Measurements from ENCODE around the gene SKIL. TPM values are rescaled to one million over a fixed set of nuclear protein-coding genes. Genes with fewer than 3 reads are reported as not detected.

The SKIL gene
- total and polyA plus RNA-seq, 2 experiments from 2014 or later, result 28.6 to 39.1 TPM

- no peaks in the 10 kb centered on the region for H3K79me2 ChIP-seq (ENCODE audit: insufficient read depth)
- peaks cover 3% of the 10 kb centered on the region; the same call in 1 of the 2 replicates for H3K4me1 ChIP-seq (ENCODE audit: insufficient read depth)
- in situ Hi-C loops (cut with MboI), result no loop called here
- H2AFZ ChIP-seq, result no peak overlapping the region
- no peaks in the 10 kb centered on the region for H3K9me3 ChIP-seq (ENCODE audit: low read depth)
- H3F3A ChIP-seq (ENCODE audit: insufficient read depth), result peaks cover 50% of the 10 kb centered on the region
- no peak overlapping the region for H3K27ac ChIP-seq
- WGBS, 2 experiments (ENCODE audit: low coverage in 1 of 2, low lambda C conversion rate in 2 of 2, missing lambda C conversion rate in 2 of 2), result 94 to 99% methylated on average over 2 of the region's 2 CpGs
- no peak overlapping the region for H3K9ac ChIP-seq
- H3K4me3 ChIP-seq, result no peak overlapping the region
- no peaks in the 10 kb centered on the region for H3K27me3 ChIP-seq (replicated peaks; ENCODE audit: insufficient read depth)
- H3K4me2 ChIP-seq (ENCODE audit: unreplicated experiment), result no peak overlapping the region
- DNase-seq, result peak; percentile 48
- peaks cover 24% of the 10 kb centered on the region for H3K36me3 ChIP-seq (ENCODE audit: low read depth)
- peaks cover 6% of the 10 kb centered on the region; the same call in 1 of the 2 replicates for H3K9me2 ChIP-seq (ENCODE audit: insufficient read depth)
- H4K20me1 ChIP-seq (ENCODE audit: insufficient read depth), result no peaks in the 10 kb centered on the region
- TF ChIP-seq EZH2 (IDR thresholded peaks at IDR 0.05; ENCODE audit: insufficient read depth, poor library complexity, severe bottlenecking), result no peak
- no peak for TF ChIP-seq EZH2phosphoT487 (IDR thresholded peaks at IDR 0.05; ENCODE audit: insufficient read depth, low read depth)
These were observed 82.8 kb downstream of the SKIL start for GRCh38 chr3:170440344-170440743.

- Histone ChIP-seq H3K27ac (no peak overlapping the region), H3K4me3 (no peak overlapping the region), H4K20me1 (ENCODE audit: insufficient read depth) (no peaks in the 10 kb centered on the region), H2AFZ (no peak overlapping the region), H3K4me1 (ENCODE audit: insufficient read depth) (peaks cover 3% of the 10 kb centered on the region; the same call in 1 of the 2 replicates), H3K9me2 (ENCODE audit: insufficient read depth) (peaks cover 6% of the 10 kb centered on the region; the same call in 1 of the 2 replicates), H3K9me3 (ENCODE audit: low read depth) (no peaks in the 10 kb centered on the region), H3K36me3 (ENCODE audit: low read depth) (peaks cover 14% of the 10 kb centered on the region; the same call in 1 of the 2 replicates), H3K9ac (no peak overlapping the region), H3K79me2 (ENCODE audit: insufficient read depth) (no peaks in the 10 kb centered on the region), H3K4me2 (ENCODE audit: unreplicated experiment) (no peak overlapping the region), H3K27me3 (replicated peaks; ENCODE audit: insufficient read depth) (no peaks in the 10 kb centered on the region), H3F3A (ENCODE audit: insufficient read depth) (peaks cover 41% of the 10 kb centered on the region)
- TF ChIP-seq EZH2 (IDR thresholded peaks at IDR 0.05; ENCODE audit: insufficient read depth, poor library complexity, severe bottlenecking) (no peak), EZH2phosphoT487 (IDR thresholded peaks at IDR 0.05; ENCODE audit: insufficient read depth, low read depth) (no peak)
- DNase-seq, result no peak
- in situ Hi-C loops (cut with MboI), result no loop called here
- 78 to 80% methylated on average over 4 of the region's 4 CpGs for WGBS, 2 experiments (ENCODE audit: low coverage in 1 of 2, low lambda C conversion rate in 2 of 2, missing lambda C conversion rate in 2 of 2)
These were observed 83.9 kb downstream of the SKIL start for GRCh38 chr3:170441412-170441811.

- in situ Hi-C loops (cut with MboI), result no loop called here
- Histone ChIP-seq H3K4me2 (ENCODE audit: unreplicated experiment) (no peak overlapping the region), H3K27me3 (replicated peaks; ENCODE audit: insufficient read depth) (no peaks in the 10 kb centered on the region), H3K79me2 (ENCODE audit: insufficient read depth) (no peaks in the 10 kb centered on the region), H3K4me3 (no peak overlapping the region), H3K27ac (no peak overlapping the region), H3F3A (ENCODE audit: insufficient read depth) (peaks cover 36% of the 10 kb centered on the region), H3K9ac (no peak overlapping the region), H3K9me2 (ENCODE audit: insufficient read depth) (peaks cover 6% of the 10 kb centered on the region; the same call in 1 of the 2 replicates), H2AFZ (no peak overlapping the region), H4K20me1 (ENCODE audit: insufficient read depth) (no peaks in the 10 kb centered on the region), H3K9me3 (ENCODE audit: low read depth) (no peaks in the 10 kb centered on the region), H3K4me1 (ENCODE audit: insufficient read depth) (peaks cover 3% of the 10 kb centered on the region; the same call in 1 of the 2 replicates), H3K36me3 (ENCODE audit: low read depth) (no peaks in the 10 kb centered on the region)
- TF ChIP-seq EZH2 (IDR thresholded peaks at IDR 0.05; ENCODE audit: insufficient read depth, poor library complexity, severe bottlenecking) (no peak), EZH2phosphoT487 (IDR thresholded peaks at IDR 0.05; ENCODE audit: insufficient read depth, low read depth) (no peak)
- peak; percentile 9 for DNase-seq
These were observed 85.4 kb downstream of the SKIL start for GRCh38 chr3:170442947-170443346.

- Histone ChIP-seq H3F3A (ENCODE audit: insufficient read depth) (peaks cover 36% of the 10 kb centered on the region), H3K36me3 (ENCODE audit: low read depth) (no peaks in the 10 kb centered on the region), H3K27me3 (replicated peaks; ENCODE audit: insufficient read depth) (no peaks in the 10 kb centered on the region), H3K9me3 (ENCODE audit: low read depth) (no peaks in the 10 kb centered on the region), H2AFZ (no peak overlapping the region), H3K79me2 (ENCODE audit: insufficient read depth) (no peaks in the 10 kb centered on the region), H3K9me2 (ENCODE audit: insufficient read depth) (peaks cover 6% of the 10 kb centered on the region; the same call in 1 of the 2 replicates), H4K20me1 (ENCODE audit: insufficient read depth) (no peaks in the 10 kb centered on the region), H3K27ac (no peak overlapping the region), H3K4me3 (no peak overlapping the region), H3K4me1 (ENCODE audit: insufficient read depth) (peaks cover 3% of the 10 kb centered on the region; the same call in 1 of the 2 replicates), H3K4me2 (ENCODE audit: unreplicated experiment) (no peak overlapping the region), H3K9ac (no peak overlapping the region)
- TF ChIP-seq EZH2 (IDR thresholded peaks at IDR 0.05; ENCODE audit: insufficient read depth, poor library complexity, severe bottlenecking), result no peak
- TF ChIP-seq EZH2phosphoT487 (IDR thresholded peaks at IDR 0.05; ENCODE audit: insufficient read depth, low read depth), result no peak
- in situ Hi-C loops (cut with MboI), result no loop called here
- no peak for DNase-seq
These were observed 85.9 kb downstream of the SKIL start for GRCh38 chr3:170443457-170443856.

Small RNA genes lying within 50 kb of the gene (microRNA-seq; reads per million reads assigned to microRNA genes)
- not detected for gene MIR6828 (ENCODE audit: borderline number of aligned reads)

Other genes starting within 250 kb of the SKIL start
- 17.5 and 21.9 TPM in 2 replicates for gene PHC3, start 176.0 kb upstream of the SKIL start, total RNA-seq (2014; rRNA removed; shearing (Covaris generic))
- 68.7 and 72.2 TPM in 2 replicates for gene PHC3, start 176.0 kb upstream of the SKIL start, polyA plus RNA-seq (2016; fragmentation: Nextera tagmentation; extraction: Ambion mirVana)
- 46.9 and 47.7 TPM in 2 replicates for gene PRKCI, start 135.3 kb upstream of the SKIL start, total RNA-seq (2014; rRNA removed; shearing (Covaris generic))
- 33.0 and 33.5 TPM in 2 replicates for gene PRKCI, start 135.3 kb upstream of the SKIL start, polyA plus RNA-seq (2016; fragmentation: Nextera tagmentation; extraction: Ambion mirVana)
- gene CLDN11, start 61.2 kb downstream of the SKIL start, total RNA-seq (2014; rRNA removed; shearing (Covaris generic)), result 81.9 and 95.9 TPM in 2 replicates
- 84.5 and 84.9 TPM in 2 replicates for gene CLDN11, start 61.2 kb downstream of the SKIL start, polyA plus RNA-seq (2016; fragmentation: Nextera tagmentation; extraction: Ambion mirVana)
- under 0.01 TPM in 1 of 2 replicates, not detected in the other for gene SLC7A14, start 228.4 kb downstream of the SKIL start, total RNA-seq (2014; rRNA removed; shearing (Covaris generic))
- gene SLC7A14, start 228.4 kb downstream of the SKIL start, polyA plus RNA-seq (2016; fragmentation: Nextera tagmentation; extraction: Ambion mirVana), result 0.05 and 0.06 TPM in 2 replicates